DND-41 (cell line): ENCODE measurements around the gene MRPL3.

Source experiments
- ATAC-seq: fragments of 200-7000 bp; cut with Tn5 transposase; 3 replicates; pipeline ENCODE4 v1.9.1; 2021; ENCODE audit warnings: low read depth; ENCODE audit not compliant: insufficient read depth
- DNase-seq: peaks from one replicate; pipeline ENCODE4 v3.0.0-alpha.2; 2020
- H2AFZ ChIP-seq: 2 replicates; pipeline ENCODE4 v1.6.0; 2012; ENCODE audit warnings: low read depth, low read length
- H3K27ac ChIP-seq: 2 replicates; pipeline ENCODE4 v1.5.1; 2012; ENCODE audit warnings: low read length, inconsistent platforms
- H3K27me3 ChIP-seq: fragments of 200-600 bp; sonication (generic); 2 replicates; pipeline ENCODE4 v1.6.0; 2012; ENCODE audit warnings: low read length, mild to moderate bottlenecking, inconsistent platforms; ENCODE audit not compliant: insufficient read depth, poor library complexity
- H3K36me3 ChIP-seq: 2 replicates; pipeline ENCODE4 v1.5.1; 2012; ENCODE audit warnings: low read length, inconsistent platforms; ENCODE audit not compliant: insufficient read depth
- H3K4me1 ChIP-seq: 2 replicates; pipeline ENCODE4 v1.5.1; 2012; ENCODE audit warnings: mild to moderate bottlenecking, low read length; ENCODE audit not compliant: insufficient read depth
- H3K4me2 ChIP-seq: 2 replicates; pipeline ENCODE4 v1.6.0; 2012; ENCODE audit warnings: mild to moderate bottlenecking, moderate library complexity, low read length, inconsistent platforms; ENCODE audit not compliant: insufficient read depth
- H3K4me3 ChIP-seq, 2 experiments: fragments of 200-600 bp in 1 of 2; shearing (Covaris generic) in 1 of 2; 2 replicates each; pipeline ENCODE4 v1.5.1; 2012 to 2016; ENCODE audit warnings: inconsistent platforms in 2 of 2, low read length in 2 of 2, mild to moderate bottlenecking in 2 of 2, low read depth in 1 of 2, moderate library complexity in 1 of 2
- H3K79me2 ChIP-seq: 2 replicates; pipeline ENCODE4 v1.6.0; 2012; ENCODE audit warnings: low read length, inconsistent platforms; ENCODE audit not compliant: insufficient read depth
- H3K9ac ChIP-seq: 2 replicates; pipeline ENCODE4 v1.6.0; 2012; ENCODE audit warnings: low read depth, mild to moderate bottlenecking, inconsistent platforms, low read length, moderate library complexity
- H3K9me3 ChIP-seq: 2 replicates; pipeline ENCODE4 v1.5.1; 2012; ENCODE audit warnings: low read length, moderate library complexity, mild to moderate bottlenecking, inconsistent platforms; ENCODE audit not compliant: insufficient read depth, severe bottlenecking
- H4K20me1 ChIP-seq: 2 replicates; pipeline ENCODE4 v1.6.0; 2012; ENCODE audit warnings: low read length; ENCODE audit not compliant: insufficient read depth
- CTCF ChIP-seq: IDR thresholded peaks from 2 replicates; pipeline ENCODE4 v1.5.1; 2012; ENCODE audit warnings: borderline replicate concordance, low read length, moderate library complexity, mild to moderate bottlenecking; ENCODE audit not compliant: poor library complexity, severe bottlenecking; ENCODE audit errors: extremely low read depth
- EZH2 ChIP-seq: IDR thresholded peaks from 3 replicates; pipeline ENCODE4 v1.6.1; 2012; ENCODE audit warnings: borderline replicate concordance, low read depth, mild to moderate bottlenecking, moderate library complexity, low read length, inconsistent platforms; ENCODE audit not compliant: severe bottlenecking

MRPL3 gene

GRCh38 chr3:131457220-131457619 lies 45.6 kb downstream of the MRPL3 start:
- TF ChIP-seq EZH2 (no peak), CTCF (no peak)
- no peaks in the 10 kb centered on the region for H4K20me1 ChIP-seq
- H3K4me3 ChIP-seq = no peak overlapping the region
- H3K79me2 ChIP-seq = no peaks in the 10 kb centered on the region
- peaks cover 40% of the 10 kb centered on the region; the same call in 1 of the 2 replicates for H3K36me3 ChIP-seq
- H3K9ac ChIP-seq = no peak overlapping the region
- H2AFZ ChIP-seq = no peak overlapping the region
- no peak overlapping the region for H3K27ac ChIP-seq
- H3K9me3 ChIP-seq = no peaks in the 10 kb centered on the region
- H3K4me1 ChIP-seq = no peaks in the 10 kb centered on the region
- H3K4me2 ChIP-seq = no peak overlapping the region
- H3K27me3 ChIP-seq = no peaks in the 10 kb centered on the region
- DNase-seq = no peak
- no peak for ATAC-seq

GRCh38 chr3:131454501-131454900 lies 48.3 kb downstream of the MRPL3 start:
- H3K27me3 ChIP-seq = no peaks in the 10 kb centered on the region
- H3K27ac ChIP-seq = no peak overlapping the region
- no peak overlapping the region for H3K4me2 ChIP-seq
- H2AFZ ChIP-seq = no peak overlapping the region
- H3K36me3 ChIP-seq = peaks cover 13% of the 10 kb centered on the region; the same call in 1 of the 2 replicates
- H3K79me2 ChIP-seq = no peaks in the 10 kb centered on the region
- H3K4me1 ChIP-seq = no peaks in the 10 kb centered on the region
- H3K9ac ChIP-seq = no peak overlapping the region
- no peaks in the 10 kb centered on the region for H3K9me3 ChIP-seq
- DNase-seq (no peak), ATAC-seq (no peak)
- no peaks in the 10 kb centered on the region for H4K20me1 ChIP-seq
- TF ChIP-seq CTCF = no peak
- TF ChIP-seq EZH2 = no peak
- H3K4me3 ChIP-seq = no peak overlapping the region

GRCh38 chr3:131453533-131453932 lies 49.2 kb downstream of the MRPL3 start:
- no peaks in the 10 kb centered on the region for H3K79me2 ChIP-seq
- H4K20me1 ChIP-seq = no peaks in the 10 kb centered on the region
- no peak overlapping the region for H3K27ac ChIP-seq
- no peaks in the 10 kb centered on the region for H3K9me3 ChIP-seq
- H3K4me1 ChIP-seq = no peaks in the 10 kb centered on the region
- peaks cover 5% of the 10 kb centered on the region; the same call in 1 of the 2 replicates for H3K36me3 ChIP-seq
- H3K9ac ChIP-seq = no peak overlapping the region
- DNase-seq (no peak), ATAC-seq (no peak)
- no peak overlapping the region for H3K4me3 ChIP-seq
- no peaks in the 10 kb centered on the region for H3K27me3 ChIP-seq
- H2AFZ ChIP-seq = no peak overlapping the region
- H3K4me2 ChIP-seq = no peak overlapping the region
- TF ChIP-seq EZH2 = no peak
- TF ChIP-seq CTCF = no peak

GRCh38 chr3:131447349-131447748 lies 55.4 kb downstream of the MRPL3 start:
- no peak for DNase-seq
- Histone ChIP-seq H4K20me1 (no peaks in the 10 kb centered on the region), H2AFZ (no peak overlapping the region), H3K36me3 (no peaks in the 10 kb centered on the region), H3K4me1 (no peaks in the 10 kb centered on the region), H3K9me3 (peaks cover 3% of the 10 kb centered on the region), H3K27me3 (no peaks in the 10 kb centered on the region), H3K4me3 (no peak overlapping the region), H3K4me2 (no peak overlapping the region), H3K27ac (no peak overlapping the region), H3K9ac (no peak overlapping the region), H3K79me2 (no peaks in the 10 kb centered on the region)
- no peak for ATAC-seq
- TF ChIP-seq EZH2 = no peak
- no peak for TF ChIP-seq CTCF
